Neural cell (in vitro differentiated cells): Measurements from ENCODE around the gene PRSS16. TPM values are rescaled to one million over a fixed set of nuclear protein-coding genes. Genes with fewer than 3 reads are reported as not detected.

Experiments
- H2AFZ ChIP-seq: fragments of 200-600, 300-800 bp; sonication (generic), shearing (Covaris generic); 2 replicates; pipeline ENCODE4 v1.6.0; 2014; ENCODE audit warnings: low read depth, mild to moderate bottlenecking, antibody characterized with exemption, low read length, moderate library complexity
- H3F3A ChIP-seq: fragments of 200-600 bp; shearing (Covaris generic); 2 replicates; pipeline ENCODE4 v1.6.1; 2016; ENCODE audit warnings: mild to moderate bottlenecking, moderate library complexity, mixed read lengths, antibody characterized with exemption, low read length; ENCODE audit not compliant: insufficient read depth, poor library complexity, severe bottlenecking
- H3K27ac ChIP-seq: fragments of 200-600, 300-800 bp; sonication (generic), shearing (Covaris generic); 2 replicates; pipeline ENCODE4 v1.5.1; 2014; ENCODE audit warnings: mild to moderate bottlenecking, low read length, moderate library complexity
- H3K27me3 ChIP-seq: fragments of 300-800, 200-600 bp; sonication (generic), shearing (Covaris generic); 2 replicates; pipeline ENCODE4 v1.6.0; 2014; ENCODE audit warnings: mild to moderate bottlenecking, low read depth, low read length, moderate library complexity; ENCODE audit not compliant: insufficient read depth
- H3K36me3 ChIP-seq: fragments of 300-800, 200-600 bp; sonication (generic), shearing (Covaris generic); 2 replicates; pipeline ENCODE4 v1.5.1; 2014; ENCODE audit warnings: mild to moderate bottlenecking, antibody characterized with exemption, low read length, moderate library complexity; ENCODE audit not compliant: insufficient read depth
- H3K4me2 ChIP-seq: fragments of 300-800, 200-600 bp; sonication (generic), shearing (Covaris generic); 2 replicates; pipeline ENCODE4 v1.6.0; 2014; ENCODE audit warnings: mild to moderate bottlenecking, low read length
- H3K4me3 ChIP-seq: fragments of 300-800, 200-600 bp; sonication (generic), shearing (Covaris generic); 2 replicates; pipeline ENCODE4 v1.5.1; 2014; ENCODE audit warnings: mild to moderate bottlenecking, low read length, moderate library complexity
- H3K79me2 ChIP-seq: fragments of 200-600 bp; shearing (Covaris generic); replicated peaks from 2 replicates; pipeline ENCODE4 v1.6.0; 2014; ENCODE audit warnings: mild to moderate bottlenecking, low read length, moderate library complexity; ENCODE audit not compliant: insufficient read depth
- H3K9ac ChIP-seq: fragments of 300-800, 200-600 bp; sonication (generic), shearing (Covaris generic); 2 replicates; pipeline ENCODE4 v1.6.1; 2016; ENCODE audit warnings: mild to moderate bottlenecking, low read length, mixed read lengths
- H3K9me2 ChIP-seq: fragments of 200-600 bp; shearing (Covaris generic); 2 replicates; pipeline ENCODE4 v1.6.1; 2016; ENCODE audit warnings: mild to moderate bottlenecking, low read length, mixed read lengths; ENCODE audit not compliant: insufficient read depth
- H3K9me3 ChIP-seq: fragments of 200-600, 300-800 bp; sonication (generic), shearing (Covaris generic); 2 replicates; pipeline ENCODE4 v1.6.1; 2016; ENCODE audit warnings: mild to moderate bottlenecking, mixed run types, low read length, moderate library complexity, mixed read lengths
- H4K20me1 ChIP-seq: fragments of 200-600 bp; shearing (Covaris generic); 2 replicates; pipeline ENCODE4 v1.6.1; 2016; ENCODE audit warnings: mild to moderate bottlenecking, mixed run types; ENCODE audit not compliant: insufficient read depth
- EP300 ChIP-seq: fragments of 450-650 bp; conservative IDR thresholded peaks from 2 replicates; pipeline ENCODE4 v1.6.1; 2014; ENCODE audit warnings: antibody characterized with exemption, mild to moderate bottlenecking, moderate library complexity; ENCODE audit not compliant: poor library complexity, severe bottlenecking
- EZH2 ChIP-seq: fragments of 200-600, 300-800 bp; shearing (Covaris generic), sonication (generic); IDR thresholded peaks from 2 replicates; pipeline ENCODE4 v1.6.1; 2014; ENCODE audit warnings: antibody characterized with exemption, low read length, borderline replicate concordance, mild to moderate bottlenecking; ENCODE audit not compliant: insufficient read depth, poor library complexity, severe bottlenecking
- MXI1 ChIP-seq: fragments of 450-650 bp; conservative IDR thresholded peaks from 2 replicates; pipeline ENCODE4 v1.6.1; 2014; ENCODE audit warnings: antibody characterized with exemption, mild to moderate bottlenecking; ENCODE audit not compliant: poor library complexity, severe bottlenecking
- POLR2AphosphoS5 ChIP-seq: IDR thresholded peaks from 2 replicates; pipeline ENCODE4 v1.6.1; 2012
- RAD21 ChIP-seq: fragments of 450-650 bp; conservative IDR thresholded peaks from 2 replicates; pipeline ENCODE4 v1.6.1; 2014; ENCODE audit warnings: antibody characterized with exemption, mild to moderate bottlenecking, moderate library complexity
- SMC3 ChIP-seq: fragments of 450-650 bp; conservative IDR thresholded peaks from 2 replicates; pipeline ENCODE4 v1.6.1; 2014; ENCODE audit warnings: antibody characterized with exemption, mild to moderate bottlenecking, moderate library complexity; ENCODE audit not compliant: poor library complexity
- TAF1 ChIP-seq: IDR thresholded peaks from 2 replicates; pipeline ENCODE4 v1.6.1; 2012; ENCODE audit warnings: low read depth
- polyA plus RNA-seq: library from polyadenylated mRNA; depleted of rRNA; stranded (reverse); fragments of >200 nt; gene quantifications from 2 replicates; pipeline ENCODE4 v1.2.3, GENCODE V29; 2014
- TF ChIP-seq, protein P1 (sequence below): fragments of 450-650 bp; IDR thresholded peaks from 2 replicates; pipeline ENCODE4 v1.5.1; 2014; ENCODE audit warnings: antibody characterized with exemption, mild to moderate bottlenecking, moderate library complexity; ENCODE audit not compliant: poor library complexity, severe bottlenecking
- TF ChIP-seq, protein P2 (sequence below): IDR thresholded peaks from 2 replicates; pipeline ENCODE4 v1.6.1; 2012; ENCODE audit warnings: borderline replicate concordance

PRSS16 gene
- polyA plus RNA-seq, 1 donor from 2014 or later = not detected

DNA sequence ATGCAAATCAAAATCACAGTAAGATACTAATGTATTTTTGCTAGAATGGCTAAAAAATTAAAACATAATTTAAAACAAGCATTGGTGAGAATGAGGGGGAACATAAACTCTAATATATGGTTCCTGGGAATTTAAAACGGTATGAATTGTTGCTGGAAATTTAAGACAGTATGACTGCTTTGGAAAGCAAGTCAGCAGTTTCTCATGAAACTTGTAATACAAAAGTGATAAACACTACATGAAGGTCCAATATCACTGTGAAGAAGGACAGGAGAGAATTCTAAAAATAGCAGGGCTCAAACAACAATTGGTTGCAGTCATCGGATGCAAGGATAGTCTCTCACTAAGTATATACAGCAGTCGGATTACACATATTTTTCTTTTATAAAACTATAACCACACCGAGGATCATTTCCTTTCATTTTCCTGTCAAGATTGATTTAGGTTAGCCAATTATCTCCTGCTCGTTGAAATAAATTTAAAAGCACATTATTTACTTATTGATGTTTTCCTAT, 18.5 kb upstream of the PRSS16 start:
- H3F3A ChIP-seq = no peaks in the 10 kb centered on the region
- H3K27me3 ChIP-seq = peaks cover 45% of the 10 kb centered on the region
- H3K9ac ChIP-seq = no peak overlapping the region
- H4K20me1 ChIP-seq = no peaks in the 10 kb centered on the region
- no peaks in the 10 kb centered on the region for H3K9me3 ChIP-seq
- H2AFZ ChIP-seq = no peak overlapping the region
- H3K9me2 ChIP-seq = no peaks in the 10 kb centered on the region
- H3K4me2 ChIP-seq = no peak overlapping the region
- H3K4me3 ChIP-seq = no peak overlapping the region
- no peaks in the 10 kb centered on the region for H3K79me2 ChIP-seq
- no peak overlapping the region for H3K27ac ChIP-seq
- TF ChIP-seq EZH2 (no peak), MXI1 (no peak), RAD21 (no peak), TAF1 (no peak), EP300 (no peak), POLR2AphosphoS5 (no peak), SMC3 (no peak)
- TF ChIP-seq, protein P1, sequence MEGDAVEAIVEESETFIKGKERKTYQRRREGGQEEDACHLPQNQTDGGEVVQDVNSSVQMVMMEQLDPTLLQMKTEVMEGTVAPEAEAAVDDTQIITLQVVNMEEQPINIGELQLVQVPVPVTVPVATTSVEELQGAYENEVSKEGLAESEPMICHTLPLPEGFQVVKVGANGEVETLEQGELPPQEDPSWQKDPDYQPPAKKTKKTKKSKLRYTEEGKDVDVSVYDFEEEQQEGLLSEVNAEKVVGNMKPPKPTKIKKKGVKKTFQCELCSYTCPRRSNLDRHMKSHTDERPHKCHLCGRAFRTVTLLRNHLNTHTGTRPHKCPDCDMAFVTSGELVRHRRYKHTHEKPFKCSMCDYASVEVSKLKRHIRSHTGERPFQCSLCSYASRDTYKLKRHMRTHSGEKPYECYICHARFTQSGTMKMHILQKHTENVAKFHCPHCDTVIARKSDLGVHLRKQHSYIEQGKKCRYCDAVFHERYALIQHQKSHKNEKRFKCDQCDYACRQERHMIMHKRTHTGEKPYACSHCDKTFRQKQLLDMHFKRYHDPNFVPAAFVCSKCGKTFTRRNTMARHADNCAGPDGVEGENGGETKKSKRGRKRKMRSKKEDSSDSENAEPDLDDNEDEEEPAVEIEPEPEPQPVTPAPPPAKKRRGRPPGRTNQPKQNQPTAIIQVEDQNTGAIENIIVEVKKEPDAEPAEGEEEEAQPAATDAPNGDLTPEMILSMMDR = no peak
- TF ChIP-seq, protein P2, sequence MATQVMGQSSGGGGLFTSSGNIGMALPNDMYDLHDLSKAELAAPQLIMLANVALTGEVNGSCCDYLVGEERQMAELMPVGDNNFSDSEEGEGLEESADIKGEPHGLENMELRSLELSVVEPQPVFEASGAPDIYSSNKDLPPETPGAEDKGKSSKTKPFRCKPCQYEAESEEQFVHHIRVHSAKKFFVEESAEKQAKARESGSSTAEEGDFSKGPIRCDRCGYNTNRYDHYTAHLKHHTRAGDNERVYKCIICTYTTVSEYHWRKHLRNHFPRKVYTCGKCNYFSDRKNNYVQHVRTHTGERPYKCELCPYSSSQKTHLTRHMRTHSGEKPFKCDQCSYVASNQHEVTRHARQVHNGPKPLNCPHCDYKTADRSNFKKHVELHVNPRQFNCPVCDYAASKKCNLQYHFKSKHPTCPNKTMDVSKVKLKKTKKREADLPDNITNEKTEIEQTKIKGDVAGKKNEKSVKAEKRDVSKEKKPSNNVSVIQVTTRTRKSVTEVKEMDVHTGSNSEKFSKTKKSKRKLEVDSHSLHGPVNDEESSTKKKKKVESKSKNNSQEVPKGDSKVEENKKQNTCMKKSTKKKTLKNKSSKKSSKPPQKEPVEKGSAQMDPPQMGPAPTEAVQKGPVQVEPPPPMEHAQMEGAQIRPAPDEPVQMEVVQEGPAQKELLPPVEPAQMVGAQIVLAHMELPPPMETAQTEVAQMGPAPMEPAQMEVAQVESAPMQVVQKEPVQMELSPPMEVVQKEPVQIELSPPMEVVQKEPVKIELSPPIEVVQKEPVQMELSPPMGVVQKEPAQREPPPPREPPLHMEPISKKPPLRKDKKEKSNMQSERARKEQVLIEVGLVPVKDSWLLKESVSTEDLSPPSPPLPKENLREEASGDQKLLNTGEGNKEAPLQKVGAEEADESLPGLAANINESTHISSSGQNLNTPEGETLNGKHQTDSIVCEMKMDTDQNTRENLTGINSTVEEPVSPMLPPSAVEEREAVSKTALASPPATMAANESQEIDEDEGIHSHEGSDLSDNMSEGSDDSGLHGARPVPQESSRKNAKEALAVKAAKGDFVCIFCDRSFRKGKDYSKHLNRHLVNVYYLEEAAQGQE = no peak
- H3K36me3 ChIP-seq = no peaks in the 10 kb centered on the region

DNA sequence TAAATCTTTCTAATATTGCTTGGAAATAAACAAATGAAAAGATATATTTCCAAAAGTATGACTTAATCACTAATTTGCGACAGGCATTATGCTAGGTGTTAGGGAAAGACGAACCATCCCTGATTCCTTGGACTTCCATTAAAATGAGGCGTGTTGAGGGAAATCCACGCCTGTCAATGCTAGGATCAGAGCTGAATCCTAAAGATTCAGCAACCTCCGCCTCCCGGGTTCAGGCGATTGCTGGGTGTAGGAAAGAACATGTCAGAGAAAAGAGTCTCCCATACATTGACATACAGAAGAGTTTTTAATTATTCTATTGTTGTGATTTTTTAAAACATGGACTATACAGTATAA, 16.8 kb upstream of the PRSS16 start:
- Histone ChIP-seq H3F3A (no peaks in the 10 kb centered on the region), H3K4me3 (peak overlapping the region; percentile 46), H3K27ac (no peak overlapping the region), H3K9me3 (no peaks in the 10 kb centered on the region), H2AFZ (no peak overlapping the region), H3K79me2 (no peaks in the 10 kb centered on the region), H3K9me2 (no peaks in the 10 kb centered on the region), H3K4me2 (no peak overlapping the region), H3K9ac (no peak overlapping the region), H3K27me3 (peaks cover 62% of the 10 kb centered on the region), H3K36me3 (no peaks in the 10 kb centered on the region), H4K20me1 (no peaks in the 10 kb centered on the region)
- TF ChIP-seq EP300 = no peak
- TF ChIP-seq, protein P1 = no peak
